ENCODE data around the gene MEX3D.
A peak's percentile ranks its signal among the peaks of the same experiment; 100 is the strongest.

MEX3D gene

GRCh38 chr19:1514986-1515721 lies 53.0 kb downstream of the MEX3D start:
- no peak for DNase-seq

GRCh38 chr19:1514295-1514661 lies 53.8 kb downstream of the MEX3D start:
- no peak for DNase-seq

DNA sequence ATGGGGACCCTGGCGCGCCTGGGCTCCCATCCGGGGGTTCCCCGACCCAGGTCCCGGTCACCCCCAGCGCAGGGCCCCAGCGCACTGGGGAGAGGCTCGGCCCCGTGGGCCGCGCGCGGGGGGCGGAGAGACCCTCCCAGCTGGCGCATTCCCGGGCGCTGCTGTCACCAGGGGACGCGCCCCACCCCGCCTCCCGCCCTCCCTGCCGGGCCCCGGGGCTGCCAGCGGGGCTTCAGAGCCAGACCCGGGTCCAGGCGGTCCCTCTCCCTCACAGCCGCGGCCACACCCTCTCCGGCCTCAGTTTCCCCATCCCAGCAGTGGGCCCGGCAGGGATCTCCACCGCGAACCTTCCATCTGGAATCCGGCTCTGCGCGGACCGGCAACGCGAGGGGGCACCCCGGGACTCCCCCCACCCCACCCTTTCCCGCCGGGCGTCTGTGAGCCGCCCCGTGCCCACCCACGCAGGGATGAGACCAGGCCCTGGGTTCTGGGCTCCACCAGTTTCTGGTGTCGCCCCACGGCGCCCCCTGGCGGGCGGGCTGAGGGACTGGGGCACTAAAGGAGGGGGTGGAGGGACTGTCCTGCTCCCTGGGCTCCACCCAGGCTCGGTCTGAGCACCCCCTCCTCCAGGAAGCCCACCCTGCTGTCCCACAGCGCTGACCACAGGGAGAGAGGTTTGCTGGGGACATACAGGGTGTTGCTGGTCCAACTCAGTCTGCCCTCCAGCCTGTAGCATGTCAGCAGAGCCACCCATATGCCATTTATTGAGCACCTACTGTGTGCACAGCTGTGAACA lies 54.4 kb downstream of the MEX3D start:
- DNase-seq, result peak; percentile 53

DNA sequence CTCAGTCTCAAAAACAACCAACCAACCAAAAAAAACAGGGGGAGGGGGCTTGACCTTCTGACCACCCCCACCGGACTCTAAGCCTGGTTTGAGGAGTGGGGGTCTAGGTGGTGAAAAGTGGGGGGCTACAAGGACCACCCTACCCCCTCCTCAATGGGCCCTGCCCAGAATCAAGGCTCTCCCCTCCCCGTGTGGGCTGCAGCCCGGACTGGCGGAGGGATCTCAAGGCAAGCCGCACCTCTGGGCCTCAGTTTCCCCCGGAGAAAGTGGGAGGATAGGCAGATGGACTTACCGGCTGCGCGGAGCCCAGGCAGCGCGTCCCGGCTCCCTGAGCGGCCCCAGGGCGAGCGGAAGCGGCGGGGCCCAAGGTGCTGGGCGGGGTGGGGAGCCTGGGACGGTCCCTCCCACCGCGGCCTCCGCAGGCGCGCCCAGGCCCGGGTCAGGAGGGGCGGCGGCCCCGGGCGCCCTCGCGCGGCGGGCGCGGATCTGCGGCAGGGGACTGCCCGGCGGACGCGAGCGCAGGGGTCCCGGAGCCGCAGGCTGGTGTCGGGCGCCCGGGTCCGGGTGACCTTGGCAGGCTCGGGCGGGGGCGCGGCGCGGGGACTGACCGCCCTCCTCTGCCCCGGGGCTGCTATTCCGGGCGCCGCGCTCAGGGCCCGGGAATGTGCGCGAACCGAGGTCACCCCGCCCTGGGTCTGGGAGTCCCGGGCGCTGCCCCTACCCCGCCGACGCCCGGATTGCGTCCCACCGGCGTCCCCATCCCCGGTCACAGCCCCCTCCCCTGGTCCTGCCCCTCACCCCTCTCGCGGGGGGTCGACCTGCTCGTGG lies 55.2 kb downstream of the MEX3D start, which contains the start of gene ADAMTSL5:
ADAMTSL5 (minus strand) TSS at position 349 of the 828 bp plus-strand sequence. CDS start 2,076 bp downstream, outside the sequence.
- DNase-seq, result peak; percentile 80

DNA sequence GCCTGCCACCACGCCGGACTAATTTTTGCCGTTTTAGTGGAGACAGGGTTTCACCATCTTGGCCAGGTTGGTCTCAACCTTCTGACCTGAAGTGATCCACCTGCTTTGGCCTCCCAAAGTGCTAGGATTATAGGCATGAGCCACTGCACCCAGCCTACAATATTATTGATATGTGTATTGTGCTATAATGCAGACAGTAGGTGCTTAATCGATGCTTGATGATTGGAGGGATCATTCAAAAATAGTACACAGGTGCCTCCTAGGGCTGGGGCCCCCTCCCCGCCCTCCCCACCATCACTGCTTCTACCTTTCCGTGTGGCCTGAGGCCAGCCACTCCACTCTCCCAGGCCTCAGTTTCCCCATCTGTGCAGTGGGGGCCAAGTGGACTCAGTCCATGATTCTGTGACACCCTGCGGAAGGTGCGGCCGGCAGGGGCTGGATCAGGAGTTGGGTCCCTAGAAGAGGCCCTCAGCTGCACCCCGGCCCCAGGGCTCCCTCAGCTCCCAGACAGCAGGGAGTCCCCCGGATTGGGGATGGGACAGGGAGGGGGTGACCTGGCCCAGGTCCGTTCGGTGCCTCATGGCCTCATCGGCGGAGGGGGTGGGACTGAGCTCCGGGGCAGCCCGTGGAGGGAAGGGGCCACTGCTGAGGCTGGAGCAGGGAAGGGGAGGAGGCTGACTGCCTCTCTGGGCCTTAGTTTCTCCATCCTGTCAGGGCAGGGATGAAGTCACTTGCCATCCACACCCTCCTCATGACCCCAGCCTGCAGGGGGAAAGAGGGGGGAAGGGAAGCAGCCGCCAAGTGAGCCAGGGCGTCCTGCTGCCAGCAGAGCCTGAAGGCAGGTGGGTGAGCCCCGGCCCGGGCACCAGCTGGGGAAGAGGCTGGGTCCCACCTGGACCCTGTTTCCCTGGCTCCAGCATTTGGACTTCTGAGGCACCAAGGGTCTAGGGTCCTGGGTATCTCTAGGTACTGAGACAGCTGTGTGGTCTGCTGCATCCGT lies 56.5 kb downstream of the MEX3D start:
- no peak for DNase-seq

GRCh38 chr19:1510807-1511206 lies 57.3 kb downstream of the MEX3D start:
- no peak for DNase-seq

DNA sequence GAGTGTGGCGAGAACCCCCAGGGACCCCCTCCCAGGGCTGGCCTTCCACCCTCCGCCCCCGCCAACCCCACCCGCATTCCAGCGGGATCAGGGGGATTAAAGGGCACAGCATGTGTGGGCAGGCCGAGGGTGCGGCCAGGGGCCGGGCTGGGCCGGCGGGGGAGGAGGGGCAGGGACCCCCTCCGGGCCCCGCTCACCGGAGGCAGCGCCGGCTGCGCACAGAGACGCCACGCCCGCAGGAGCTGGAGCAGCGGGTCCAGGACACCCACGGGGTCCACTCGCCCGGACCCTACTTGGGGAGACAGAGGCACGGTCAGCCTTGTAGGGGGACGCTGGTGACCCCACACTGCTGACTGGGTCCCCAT lies 57.7 kb downstream of the MEX3D start:
- DNase-seq, result no peak

DNA sequence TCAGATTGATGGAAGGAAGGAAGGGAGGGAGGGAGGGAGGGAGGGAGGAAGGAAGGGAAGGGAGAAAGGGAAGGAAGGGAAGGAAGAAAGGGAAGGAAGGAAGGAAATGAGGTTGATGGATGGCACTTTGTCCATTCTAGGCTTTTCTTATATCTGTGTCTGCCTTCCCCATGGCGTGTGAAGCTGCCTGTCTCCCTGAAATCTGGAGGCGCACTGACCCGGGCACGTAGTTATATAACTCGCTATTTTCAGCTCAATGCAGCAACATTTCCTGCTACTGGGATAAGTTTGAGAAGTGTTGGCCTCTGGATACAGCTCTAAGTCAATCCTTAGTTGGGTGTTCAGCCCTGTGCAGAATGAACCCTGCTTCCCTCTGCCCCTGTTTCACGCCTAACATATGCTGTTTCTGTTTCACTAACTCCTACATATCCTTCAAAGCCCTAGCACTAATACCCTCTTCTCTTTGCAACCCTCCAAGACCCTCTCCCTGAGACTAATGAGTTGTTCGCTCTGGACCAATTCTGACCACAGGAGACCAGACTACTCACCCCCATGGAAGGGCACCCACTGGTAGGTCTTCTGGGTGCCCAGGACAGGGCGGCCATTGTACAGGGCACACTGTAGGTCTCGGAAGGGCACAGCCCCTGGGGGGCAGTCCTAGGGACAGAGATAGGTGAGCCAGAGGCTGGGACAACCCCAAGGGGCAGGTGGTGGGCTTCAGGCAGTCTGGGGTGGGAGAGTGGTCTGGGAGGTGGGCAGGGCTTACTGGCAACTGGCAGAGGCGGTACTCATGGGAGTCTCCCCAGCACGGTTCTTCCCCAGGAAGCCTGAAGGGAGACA lies 58.3 kb downstream of the MEX3D start:
- no peak for DNase-seq

DNA sequence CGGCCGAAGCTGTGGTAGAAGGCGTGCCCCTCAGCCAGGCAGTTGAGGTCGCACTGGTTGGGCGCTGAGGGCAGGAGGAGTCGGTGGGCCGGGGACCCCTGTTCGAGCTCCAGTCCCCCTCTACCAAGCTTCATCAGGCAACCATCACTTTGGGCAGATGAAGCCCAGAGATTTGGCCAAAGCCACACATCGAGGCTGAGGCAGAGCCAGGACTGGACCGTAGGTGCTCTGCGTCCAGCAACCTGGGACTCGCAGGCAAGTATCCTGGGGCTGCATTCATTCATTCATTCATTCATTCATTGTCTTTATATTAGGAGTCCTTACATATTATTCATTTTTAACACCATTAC lies 59.6 kb downstream of the MEX3D start:
- no peak for DNase-seq

DNA sequence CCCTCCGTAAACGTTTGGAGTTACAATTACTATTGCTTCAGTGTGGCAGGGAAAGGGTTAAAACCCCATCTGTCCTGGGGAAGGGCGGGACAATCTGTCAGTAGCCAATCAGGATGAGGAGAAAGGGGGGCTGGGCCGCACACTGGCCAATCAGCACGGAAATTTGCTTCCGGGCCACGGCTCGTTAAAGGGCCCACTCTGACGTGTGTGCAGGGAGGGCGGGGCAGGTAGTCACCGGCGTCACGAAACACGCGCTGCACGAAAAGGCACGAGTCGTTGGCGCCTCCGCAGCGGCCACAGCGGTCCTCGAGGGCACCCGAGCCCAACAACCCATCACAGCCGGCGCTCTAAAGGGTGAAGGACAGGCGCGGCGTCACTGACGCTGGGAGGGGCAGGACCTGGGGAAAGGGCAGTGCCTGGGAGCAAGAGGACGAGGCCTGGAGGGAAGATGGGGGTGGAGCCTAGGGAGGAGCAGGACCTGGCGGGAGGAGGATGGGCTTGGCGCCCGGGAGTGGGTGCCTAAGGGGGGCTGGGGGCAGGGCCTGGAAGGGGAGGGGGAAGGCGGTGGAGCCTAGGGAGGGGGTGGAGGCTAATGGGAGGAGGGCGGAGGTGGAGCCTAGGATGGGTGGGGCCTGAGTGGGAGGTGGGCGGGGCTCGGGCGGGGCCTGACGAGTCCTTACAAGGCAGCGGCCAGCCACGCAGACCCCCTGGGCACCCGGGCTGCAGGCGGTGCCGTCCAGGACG lies 60.2 kb downstream of the MEX3D start:
- DNase-seq, result peak; percentile 90

DNA sequence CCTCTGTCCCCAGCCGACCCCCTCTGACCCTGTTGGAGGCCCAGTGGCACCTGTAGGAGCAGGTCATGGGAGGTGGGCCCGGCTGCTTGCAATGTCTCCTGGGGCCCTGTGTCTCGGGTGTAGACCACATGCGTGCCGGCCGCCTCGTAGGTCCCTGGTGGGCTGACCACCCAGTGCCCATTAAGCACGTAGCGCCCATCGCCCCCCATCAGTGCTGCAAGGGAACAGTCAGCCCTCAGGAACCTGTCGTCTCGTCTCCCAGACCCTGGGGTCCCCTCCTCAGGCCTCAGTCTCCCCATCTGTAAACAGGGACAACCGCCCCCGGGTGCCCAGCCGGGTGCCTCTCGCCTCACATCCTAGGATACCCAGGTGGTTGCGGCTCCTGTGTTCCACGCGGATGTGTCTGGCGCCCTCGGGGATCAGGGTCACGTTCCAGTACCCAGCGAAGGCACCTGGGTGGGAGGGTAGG lies 60.9 kb downstream of the MEX3D start:
- DNase-seq, result no peak

DNA sequence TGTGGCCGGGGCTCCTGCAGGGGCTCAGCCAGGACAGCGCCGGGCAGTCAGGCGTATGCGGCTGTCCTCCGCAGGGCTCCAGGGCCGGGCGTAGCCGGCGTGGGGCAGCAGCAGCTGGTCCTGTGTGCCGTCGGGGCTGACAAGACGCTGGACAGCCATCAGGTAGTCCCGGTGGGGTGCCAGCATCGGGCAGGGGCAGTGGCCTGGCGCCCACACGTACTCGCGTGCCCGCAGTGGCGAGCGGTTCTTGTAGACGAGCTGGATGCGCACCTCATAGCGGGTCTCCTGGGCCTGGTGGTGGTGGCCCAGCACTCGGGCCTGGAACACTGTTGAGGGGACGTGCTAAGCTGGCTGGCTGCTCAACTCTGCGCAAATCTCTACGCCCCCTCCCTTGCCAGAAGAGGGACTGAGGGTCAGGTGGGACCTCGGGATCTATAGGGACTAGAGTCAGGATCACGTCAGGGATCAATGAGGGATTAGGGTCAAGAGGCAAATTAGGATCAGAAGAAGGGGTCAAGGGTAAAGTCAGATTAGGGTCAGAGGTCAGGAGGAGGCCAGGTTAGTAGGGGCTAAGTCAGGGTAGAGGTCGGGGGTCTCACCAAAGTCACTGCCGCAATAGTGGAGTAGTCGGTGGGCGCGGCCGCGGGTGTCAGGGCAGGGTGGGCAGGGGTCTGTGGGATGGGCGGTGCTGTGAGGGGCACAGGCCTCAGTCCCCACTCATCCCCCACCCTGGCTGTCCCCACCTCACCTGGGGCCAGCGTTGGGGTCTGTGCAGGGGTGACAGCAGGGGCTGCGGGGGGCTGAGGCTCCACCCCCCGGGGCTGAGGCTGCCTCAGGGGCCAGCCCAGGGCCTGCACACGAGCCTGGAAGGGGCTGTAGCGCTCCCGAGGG lies 61.9 kb downstream of the MEX3D start:
- no peak for DNase-seq

DNA sequence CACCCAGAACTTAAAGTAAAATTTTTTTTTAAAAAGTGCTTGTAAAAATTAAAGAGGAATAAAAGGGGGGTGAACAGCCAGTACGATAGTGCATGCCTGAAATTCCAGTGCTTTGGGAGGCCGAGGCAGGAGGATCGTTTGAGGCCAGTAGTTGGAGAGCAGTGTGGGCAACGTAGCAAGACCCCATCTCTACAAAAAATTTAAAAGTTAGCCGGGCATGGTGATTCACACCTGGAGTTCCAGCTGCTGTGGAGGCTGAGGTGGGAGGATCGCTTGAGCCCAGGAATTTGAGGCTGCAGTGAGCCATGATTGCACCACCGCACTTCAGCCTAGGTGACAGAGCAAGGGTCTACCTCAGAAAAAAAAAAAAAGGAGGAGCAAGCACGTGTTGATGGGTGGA lies 63.1 kb downstream of the MEX3D start:
- DNase-seq, result no peak

Measured in 8988T (cell line).